M059J (cell line): ENCODE measurements around the gene SEPTIN3. TPM values are rescaled to one million over a fixed set of nuclear protein-coding genes. Genes with fewer than 3 reads are reported as not detected.
A peak's percentile ranks its signal among the peaks of the same experiment; 100 is the strongest.
"Not testable (repeated sequence)": the region's sequence is repeated elsewhere in the genome, so short reads cannot be mapped to it uniquely, and the experiment has no call there.

ENCODE experiments used
- DNase-seq: peaks from one replicate; pipeline ENCODE4 v3.0.0-alpha.2; 2012; ENCODE audit warnings: low read depth
- total RNA-seq: library from RNA; depleted of rRNA; stranded (reverse); fragments of >200 nt; shearing (Covaris generic); gene quantifications from 2 replicates; pipeline ENCODE4 v1.2.3, GENCODE V29; 2014

Gene SEPTIN3
- total RNA-seq, 1 experiment from 2014 or later = 0.17 TPM

DNA sequence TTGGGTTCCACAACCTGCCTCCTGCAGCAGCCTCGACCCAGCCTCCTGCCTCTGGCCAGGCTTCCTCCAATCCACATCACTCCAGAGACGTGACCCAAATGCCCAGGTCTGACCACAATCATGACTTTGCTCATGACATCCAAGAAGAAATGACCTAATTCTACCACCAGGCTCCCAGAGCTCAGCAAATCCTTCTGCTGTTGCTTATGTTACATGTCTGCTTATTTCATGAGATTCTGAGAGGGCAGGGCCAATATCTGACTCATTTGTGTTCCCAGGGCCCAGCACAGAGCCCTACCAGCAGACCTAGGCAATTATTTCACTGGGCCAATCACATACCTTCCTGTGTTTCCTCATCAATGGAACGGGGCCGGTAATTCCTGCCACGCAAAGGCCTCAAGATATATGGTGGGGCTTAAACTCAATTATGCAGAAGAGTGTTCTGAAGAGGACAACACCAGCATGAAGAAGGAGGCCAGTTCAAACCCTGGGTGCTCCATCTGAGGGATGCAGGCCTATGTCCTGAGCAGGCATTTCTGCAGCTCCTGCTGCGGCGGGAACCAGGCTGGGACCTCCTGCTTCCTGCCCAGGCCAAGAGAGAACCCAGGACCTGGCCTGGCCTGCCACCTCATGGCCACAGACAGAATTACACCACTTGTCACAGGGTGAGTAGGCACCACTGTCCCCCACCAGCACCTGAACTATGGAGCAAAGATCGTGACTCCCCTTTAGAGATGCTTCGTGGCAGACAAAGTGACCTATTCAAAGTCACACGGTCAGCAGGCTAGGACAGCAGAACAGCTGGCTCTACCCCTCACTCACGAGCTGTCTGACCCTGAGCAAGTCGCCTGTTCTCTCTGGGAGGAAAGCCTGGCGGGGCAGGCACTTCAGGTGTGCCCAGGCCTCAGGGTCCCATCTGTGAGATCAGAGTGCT, 28.1 kb upstream of the SEPTIN3 start:
- peak; percentile 86 for DNase-seq

DNA sequence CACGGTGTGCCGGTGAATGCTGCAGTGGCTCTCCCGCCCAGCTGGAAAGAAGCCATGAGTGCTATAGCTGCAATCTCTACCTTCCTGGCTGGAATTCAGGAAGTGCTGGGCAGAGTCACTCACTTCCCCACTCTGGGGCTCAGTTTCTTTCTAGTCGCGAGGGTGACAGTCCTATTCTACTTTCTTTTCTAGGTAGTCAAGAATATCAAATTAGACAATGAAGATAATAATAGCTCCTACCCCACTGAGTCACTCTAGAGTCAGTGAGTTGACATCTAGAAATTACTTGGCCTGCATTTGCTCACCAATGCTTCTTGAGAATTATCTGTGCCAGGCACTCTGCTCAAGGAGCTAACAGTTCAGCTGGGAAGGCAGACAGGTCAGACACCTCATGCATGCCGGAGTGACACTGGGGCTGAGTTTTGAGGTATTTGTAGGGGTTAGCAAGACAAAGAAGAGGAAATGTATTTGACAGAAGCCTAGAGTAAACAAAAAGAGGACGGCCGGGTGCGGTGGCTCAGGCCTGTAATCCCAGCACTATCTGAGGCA, 25.5 kb upstream of the SEPTIN3 start:
- DNase-seq = no peak

DNA sequence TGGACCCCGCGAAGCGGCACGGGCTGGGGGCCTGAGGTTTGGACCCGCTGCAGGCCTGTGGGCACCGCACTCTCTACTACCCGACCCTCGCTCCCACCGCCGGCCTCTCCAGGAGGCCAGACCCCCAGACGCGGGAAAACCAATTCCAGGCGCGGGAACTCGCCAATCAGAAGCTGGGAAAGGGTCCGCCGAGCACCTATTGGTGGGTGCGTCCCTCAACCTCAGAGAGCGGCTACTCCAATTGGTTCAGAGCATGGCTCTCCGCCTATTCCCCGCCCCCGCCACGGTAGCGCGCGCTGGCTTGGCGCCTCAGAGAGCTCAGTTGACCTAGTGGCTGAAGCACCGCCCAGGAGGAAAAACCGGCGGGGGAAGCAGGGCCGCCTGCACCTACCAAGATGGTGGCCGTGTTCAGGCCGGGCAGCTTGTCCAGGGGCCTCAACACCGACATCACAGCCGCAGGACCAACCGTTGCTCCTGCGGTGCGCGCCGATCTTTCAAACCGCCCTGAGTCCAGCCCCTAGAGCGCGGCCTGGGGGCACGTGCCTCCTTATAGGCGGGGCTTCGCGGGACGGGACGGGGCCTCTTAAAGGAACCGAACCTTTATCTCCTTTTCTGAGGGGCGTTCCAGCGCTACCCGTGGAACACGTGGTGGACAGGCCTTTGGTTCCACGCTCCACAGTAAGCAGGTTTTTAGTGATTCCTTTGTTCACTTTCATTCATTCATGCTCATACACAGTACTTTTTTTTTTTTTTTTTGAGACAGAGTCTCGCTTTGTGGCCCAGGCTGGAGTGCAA, 22.4 kb upstream of the SEPTIN3 start, which contains the start of gene CENPM:
Gene CENPM (minus strand): TSS at position 524 of the 795 bp plus-strand sequence. CDS start 76 bp downstream, at position 448.
- DNase-seq = peak; percentile 90

DNA sequence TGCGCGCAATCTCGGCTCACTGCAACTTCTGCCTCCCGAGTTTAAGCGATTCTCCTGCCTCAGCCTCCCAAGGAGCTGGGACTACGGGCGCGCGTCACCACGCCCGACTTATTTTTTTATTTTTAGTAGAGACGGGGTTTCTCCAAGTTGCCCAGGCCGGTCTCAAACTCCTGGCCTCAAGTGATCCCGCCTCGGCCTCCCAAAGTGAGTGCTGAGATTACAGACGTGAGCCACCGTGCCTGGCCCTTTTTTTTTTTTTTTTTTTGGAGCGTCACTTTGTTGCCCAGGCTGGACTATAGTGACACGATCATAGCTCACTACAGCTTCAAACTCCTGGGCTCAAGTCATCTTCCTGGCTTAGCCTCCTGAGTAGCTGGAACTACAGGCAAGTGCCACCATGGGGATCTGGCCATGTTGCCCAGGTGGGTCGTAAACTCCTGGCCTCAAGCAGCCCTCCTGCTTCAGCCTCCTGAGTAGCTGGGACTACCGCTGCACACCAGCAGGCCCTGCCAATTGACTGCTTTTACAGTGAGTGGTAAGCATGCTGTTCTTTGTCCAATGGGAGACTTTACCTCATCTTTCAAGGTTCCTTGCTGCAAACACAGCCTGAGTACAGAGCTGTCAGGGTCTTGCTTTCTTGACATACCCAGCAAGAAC, 21.7 kb upstream of the SEPTIN3 start:
- no peak for DNase-seq

DNA sequence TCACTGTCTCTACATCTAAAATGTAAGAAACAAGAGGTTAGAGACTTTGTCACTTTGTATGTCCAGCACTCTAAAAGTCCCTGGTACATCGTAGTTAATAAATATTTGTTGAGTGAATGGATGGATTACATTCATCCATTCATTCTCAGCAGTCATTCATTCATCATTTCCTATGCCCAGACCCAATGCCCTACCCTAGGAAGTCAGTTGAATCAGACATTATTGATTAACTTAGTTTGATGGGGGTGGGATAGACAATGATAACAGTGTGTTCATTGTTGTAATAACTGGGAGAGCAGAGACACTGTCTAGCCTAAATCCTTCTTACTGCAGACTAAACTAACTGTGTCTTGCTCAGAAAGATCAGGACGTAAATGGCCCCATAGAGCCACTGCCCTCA, 21.1 kb upstream of the SEPTIN3 start:
- DNase-seq = no peak

DNA sequence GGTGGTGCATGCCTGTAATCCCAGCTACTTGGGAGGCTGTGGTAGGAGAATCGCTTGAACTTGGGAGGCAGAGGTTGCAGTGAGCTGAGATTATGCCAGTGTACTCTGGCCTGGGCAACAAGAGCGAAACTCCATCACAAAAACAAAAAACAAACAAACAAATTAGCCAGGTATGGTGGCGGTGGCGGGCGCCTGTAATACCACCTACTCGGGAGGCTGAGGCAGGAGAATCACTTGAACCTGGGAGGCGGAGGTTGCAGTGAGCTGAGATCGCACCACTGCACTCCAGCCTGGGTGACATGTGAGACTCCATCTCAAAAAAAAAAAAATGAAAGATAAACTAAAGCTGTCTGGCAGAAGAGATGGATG, 20.3 kb upstream of the SEPTIN3 start:
- not testable (repeated sequence) for DNase-seq

DNA sequence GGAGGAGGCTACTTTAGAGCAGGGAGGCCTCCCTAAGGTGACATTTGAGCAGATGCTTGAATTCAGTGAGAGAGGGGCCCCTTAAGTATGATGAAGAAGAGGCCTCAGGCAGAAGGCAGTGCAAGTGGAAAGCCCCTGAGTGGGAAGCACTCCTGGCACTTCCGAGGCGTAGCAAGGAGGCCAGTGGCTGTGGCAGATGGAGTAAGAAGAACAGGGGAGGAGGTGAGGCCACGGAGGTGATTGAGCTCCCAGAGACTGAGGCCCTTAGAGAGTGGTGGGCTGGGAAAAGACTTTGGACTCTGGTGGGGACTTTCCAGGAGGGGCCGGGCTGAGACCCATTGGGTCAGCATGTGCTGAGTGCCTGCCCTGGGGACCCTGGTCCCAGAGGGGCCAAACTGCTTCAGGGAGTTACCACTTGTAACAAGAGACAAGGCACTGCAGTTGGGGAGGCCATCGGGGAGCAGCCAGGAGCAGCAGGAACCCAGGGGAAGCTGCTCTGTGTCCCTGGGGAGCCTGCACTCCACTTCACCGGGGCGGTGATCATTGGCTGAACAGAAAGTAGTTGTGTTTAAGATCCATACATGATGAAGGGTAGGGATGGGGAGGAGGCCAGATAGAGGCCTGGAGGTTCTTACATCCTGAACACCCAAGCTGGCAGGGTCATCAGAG, 19.8 kb upstream of the SEPTIN3 start:
- no peak for DNase-seq

DNA sequence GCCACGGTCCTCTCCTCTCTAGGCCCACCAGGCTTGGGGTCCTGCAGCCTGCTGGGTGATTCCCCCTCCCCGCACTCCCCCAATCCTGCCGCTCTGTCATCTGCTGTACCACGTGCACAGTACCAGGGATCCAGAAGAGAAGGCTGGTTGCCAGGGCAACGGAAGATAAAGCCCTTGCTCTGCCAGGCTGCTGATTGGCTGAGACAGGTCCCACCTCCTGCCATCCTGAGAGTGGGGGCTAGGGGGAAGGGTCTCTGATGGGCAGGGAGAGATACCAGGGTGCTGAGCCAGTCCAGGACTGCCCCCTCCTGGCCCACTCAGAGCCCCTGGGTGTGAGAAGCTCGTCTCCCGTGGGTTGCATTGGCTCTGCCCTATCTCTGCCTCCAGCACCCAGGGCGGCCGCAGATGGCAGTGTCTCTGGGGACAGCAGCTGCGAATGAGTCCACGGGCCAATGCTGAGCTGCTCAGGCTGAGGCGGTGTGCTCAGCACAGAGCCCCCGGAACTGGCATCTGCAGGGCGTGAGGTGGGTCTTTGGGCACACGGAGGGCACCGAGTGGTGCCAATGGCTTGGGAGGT, 17.3 kb upstream of the SEPTIN3 start, which contains the start of gene SMIM45:
Gene SMIM45 (plus strand): TSS at position 253 of the 577 bp plus-strand sequence.
- DNase-seq = no peak

DNA sequence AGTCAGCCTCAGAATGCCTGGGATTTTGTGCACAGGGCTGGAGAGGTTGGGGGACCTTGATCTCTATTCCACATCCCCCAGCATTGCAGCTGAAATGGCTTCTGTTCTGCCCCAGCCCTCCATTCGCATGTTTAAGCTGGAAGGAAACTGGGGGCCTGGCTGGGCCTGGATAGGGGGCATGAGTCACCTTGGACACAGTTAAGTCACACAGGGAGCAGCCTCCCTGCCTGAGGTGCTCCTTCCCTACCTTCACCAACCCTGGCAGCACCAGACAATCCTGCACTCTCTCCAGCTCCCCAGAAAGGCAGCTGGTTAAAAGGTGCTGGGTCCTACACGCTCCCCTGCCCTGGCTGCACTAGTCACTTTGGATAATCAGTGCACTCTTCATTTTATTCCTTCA, 16.5 kb upstream of the SEPTIN3 start:
- no peak for DNase-seq

DNA sequence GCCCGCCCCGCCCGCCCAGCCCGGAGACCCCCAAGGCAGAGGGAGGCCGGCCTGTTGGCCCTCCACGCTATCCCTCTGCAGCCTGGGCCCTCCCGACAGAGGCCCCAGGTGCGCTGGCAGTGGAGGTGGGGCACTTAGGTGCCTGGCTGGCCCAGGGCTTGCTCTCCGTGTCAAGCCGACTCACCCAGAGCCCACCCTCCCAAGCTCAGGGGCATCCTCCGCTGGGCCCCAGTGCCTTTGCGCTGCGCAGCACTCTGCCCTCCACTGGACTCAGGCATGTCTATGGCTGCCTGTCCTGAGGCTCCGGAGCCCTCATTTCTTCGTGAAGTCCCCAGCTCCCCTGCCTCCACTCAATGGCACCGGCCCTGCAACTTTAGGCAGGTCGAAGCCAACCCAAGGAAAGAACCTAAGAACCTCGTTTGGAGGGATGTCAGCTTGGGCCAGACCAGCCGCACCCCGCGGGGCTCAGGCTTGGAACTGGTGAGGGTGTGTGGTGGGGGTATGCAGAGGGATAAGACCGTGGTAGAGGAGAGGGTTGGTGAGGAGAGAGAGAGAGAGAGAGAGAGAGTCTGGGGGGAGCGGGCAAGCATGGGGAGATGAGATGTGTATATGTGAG, 11.2 kb upstream of the SEPTIN3 start:
- no peak for DNase-seq

DNA sequence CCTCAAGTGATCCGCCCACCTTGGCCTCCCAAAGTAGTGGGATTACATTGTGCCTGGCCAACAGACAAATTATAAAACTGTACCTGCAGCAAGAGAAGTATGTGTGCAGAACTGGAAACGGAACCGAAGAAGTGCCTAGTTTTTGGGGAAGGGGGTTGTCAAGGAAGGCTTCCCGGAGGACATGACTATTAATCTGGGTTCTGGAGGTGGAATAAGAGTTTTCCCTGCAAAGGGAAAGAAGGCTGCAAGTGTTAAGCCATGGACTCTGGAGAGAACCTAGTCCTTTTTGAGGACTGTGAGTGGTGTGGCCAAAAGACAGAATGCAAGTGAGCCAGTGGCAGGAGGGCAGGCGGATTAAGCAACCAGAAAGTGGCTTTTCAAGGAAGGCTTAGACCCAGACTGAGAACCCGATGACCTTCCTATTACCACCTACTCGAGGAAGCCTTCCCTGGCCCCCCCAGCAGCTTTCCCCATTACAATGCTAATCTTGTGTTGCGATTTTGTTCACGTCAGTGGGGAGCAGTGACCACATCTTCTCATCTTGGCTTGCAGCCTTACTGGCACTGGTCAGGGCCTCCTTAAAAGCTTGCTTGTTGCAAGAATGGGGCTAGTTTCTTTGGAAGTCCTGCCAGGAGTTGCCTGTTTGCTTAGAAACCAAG, 5.7 kb upstream of the SEPTIN3 start:
- no peak for DNase-seq

DNA sequence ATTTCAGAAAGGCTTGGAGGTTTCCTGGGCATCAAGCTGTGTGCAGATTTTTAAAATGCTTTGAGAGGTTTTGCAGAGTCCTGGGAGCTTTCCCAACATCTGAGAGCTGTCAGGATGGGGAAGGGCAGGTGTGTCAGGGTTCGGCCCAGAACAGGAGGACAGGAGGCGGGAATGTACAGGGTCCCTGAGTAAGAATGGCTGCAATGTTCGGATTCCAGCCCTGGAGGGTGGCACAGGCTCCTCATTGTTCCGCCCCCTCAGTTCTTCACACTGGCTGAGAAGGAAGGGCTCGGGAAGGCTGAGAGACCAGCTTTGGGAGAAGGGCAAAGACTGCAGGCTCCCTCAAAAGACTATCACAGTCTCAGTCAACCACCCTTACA, 5.1 kb upstream of the SEPTIN3 start:
- DNase-seq = no peak

DNA sequence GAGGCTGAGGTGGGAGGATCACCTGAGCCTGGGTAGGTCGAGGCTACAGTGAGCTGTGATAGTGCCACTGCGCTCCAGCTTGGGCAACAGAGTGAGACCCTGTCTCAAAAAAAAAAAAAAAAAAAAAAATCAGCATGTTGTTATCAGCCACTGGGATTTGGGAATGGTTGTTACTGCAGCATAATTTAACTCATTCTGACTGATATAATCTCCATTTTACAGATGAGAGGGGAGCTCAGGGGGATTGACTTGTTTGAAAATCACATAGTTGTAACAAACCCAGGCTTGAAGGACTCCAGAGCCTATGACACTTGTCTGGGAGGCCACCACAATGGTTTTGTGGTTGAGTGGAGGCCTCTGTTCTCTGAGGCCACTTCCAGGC, 3.0 kb upstream of the SEPTIN3 start:
- DNase-seq = no peak

DNA sequence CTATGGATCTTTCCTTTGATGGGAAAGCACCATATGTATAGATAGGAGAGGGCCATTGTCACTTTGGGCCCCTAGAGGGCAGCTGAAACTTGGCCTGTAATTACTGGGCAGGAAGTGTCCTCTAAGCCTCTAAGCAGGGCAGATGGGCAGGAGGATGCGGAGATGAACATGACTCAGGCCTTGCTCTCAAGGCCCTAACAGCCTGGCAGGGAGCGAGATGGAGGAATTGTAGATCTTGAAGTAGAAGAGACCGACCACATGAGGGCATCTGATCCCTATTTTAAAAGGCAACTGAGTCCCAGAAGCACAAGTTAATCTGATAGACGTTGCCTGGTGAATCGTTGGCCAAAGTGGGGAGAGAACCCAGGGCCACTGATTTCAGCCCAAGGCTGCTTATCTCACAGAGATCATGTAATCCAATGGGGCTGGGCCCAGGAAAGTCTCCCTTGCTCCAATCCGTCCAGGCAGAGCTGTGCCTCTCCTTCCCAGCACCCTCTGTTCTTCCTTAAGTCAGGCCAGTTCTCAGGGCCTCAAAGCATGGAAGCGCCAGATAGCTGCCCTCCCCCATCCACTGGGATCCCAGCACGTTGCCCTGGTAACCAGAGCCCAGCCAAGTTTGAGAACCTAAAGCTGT, 2.5 kb upstream of the SEPTIN3 start:
- peak; percentile 85 for DNase-seq

DNA sequence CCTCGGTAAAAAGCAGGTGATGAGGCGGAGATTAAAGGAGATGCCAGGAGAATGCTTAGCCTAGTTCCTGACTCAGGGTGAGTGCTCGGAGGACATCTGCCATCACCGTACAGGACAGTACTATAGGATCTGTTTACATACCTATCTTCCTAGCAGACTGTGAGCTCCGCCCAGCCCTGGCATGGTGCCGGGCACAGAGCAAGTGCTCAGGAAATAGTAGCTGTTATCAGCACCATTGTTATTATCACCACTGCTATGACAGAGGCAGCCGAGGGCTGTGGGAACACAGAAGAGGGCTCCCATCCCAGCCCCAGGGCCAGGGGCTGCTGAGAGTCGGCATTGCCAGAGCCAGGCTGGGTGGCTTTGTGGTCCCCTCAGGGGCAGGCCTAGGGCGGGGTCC, 642 bp upstream of the SEPTIN3 start:
- no peak for DNase-seq

DNA sequence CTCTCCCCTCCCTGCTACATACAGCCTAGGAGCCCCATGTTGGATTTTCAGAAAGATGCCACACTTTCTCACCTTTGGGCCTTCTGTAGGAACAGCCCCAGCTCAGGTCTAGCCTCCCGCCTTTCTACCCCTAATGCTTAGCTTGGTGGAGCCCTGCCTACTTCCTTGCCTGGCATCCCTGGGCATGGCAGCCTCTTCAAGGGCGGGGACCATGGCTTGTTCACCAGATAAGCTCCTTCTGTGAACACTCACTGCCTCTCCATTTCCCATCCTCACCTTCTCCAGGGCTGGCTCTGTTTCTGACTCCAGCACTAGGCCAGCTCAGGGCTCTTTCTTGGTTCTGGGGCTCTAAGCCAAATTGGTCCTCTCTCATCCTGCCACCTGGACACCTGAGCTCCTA, 1.4 kb downstream of the SEPTIN3 start:
- no peak for DNase-seq

DNA sequence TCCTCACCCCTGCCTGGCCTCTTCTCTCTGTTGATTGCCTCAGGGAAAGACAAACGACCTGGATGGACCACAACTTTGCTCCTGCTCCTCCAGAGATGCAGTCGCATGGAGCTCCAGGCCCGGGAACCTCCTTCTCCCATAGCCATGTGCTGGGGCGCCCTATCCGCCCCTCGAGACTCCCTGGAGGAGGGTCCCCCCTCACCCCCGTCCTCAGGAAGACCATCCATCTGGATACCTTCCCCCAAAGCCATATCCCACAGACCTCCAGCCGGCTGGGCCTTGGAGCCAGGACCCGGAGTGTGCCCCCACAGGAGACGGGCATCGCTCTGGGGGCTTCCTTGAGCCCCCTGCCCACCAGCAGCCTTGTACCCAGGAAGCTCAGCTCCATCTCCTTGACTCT, 2.2 kb downstream of the SEPTIN3 start:
- DNase-seq = no peak

DNA sequence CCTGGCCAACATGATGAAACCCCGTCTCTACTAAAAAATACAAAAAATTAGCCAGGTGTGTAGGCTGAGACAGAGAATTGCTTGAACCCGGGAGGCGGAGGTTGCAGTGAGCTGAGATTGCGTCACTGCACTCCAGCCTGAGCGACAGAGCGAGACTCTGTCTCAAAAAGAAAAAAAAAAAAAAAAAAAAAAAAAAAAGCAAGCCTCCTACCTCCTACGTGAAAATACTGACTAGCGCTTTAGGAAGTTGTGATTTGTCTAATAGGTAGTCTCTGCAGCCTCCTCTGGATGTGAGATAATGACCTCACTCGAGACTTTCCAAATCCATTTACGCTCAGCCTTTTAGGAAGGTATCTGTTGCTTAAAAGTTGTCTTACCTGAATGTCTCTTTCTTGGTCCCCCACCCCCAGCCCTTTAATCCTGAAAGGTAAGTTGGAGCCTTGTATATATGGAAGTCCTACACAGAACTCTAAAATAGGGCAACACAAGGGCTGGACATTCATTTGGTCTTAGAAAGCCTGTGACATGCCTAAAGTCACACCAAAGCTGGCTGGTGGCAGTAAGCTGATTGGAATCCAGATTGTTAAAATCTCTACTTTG, 5.5 kb downstream of the SEPTIN3 start:
- DNase-seq = no peak
